Stomach (tissue), 9 donors: Measurements from ENCODE around the gene PLA2G3. TPM values are rescaled to one million over a fixed set of nuclear protein-coding genes. Genes with fewer than 3 reads are reported as not detected.

Experiments used
- DNase-seq, 2 donors: peaks; one replicate each; pipeline versions ENCODE4 v3.0.0 to v3.0.0-alpha.2; 2013 to 2019
- H3K27ac ChIP-seq, 5 donors: fragments of 200-600 bp in 4 of 5; sonication (generic) in 4 of 5; one replicate each; pipeline ENCODE4 v1.5.1; 2013 to 2019; ENCODE audit warnings: mild to moderate bottlenecking in 1 of 5, moderate library complexity in 1 of 5
- H3K27me3 ChIP-seq, 3 donors: fragments of 200-600 bp; sonication (generic); one replicate each; pipeline ENCODE4 v1.5.1; 2017 to 2019; ENCODE audit warnings: mixed run types in 1 of 3
- H3K36me3 ChIP-seq, 4 donors: fragments of 200-600 bp; sonication (generic); 1 replicate in 3 of 4; 2 replicates in 1 of 4; pipeline ENCODE4 v1.5.1; 2016 to 2019
- H3K4me1 ChIP-seq, 4 donors: fragments of 200-600 bp; sonication (generic); one replicate each; pipeline ENCODE4 v1.5.1; 2016 to 2019
- H3K4me3 ChIP-seq, 4 donors: fragments of 200-600 bp; sonication (generic) in 3 of 4; one replicate each; pipeline ENCODE4 v1.5.1; 2016 to 2019; ENCODE audit warnings: mild to moderate bottlenecking in 1 of 4
- H3K9me3 ChIP-seq, 4 donors: fragments of 200-600 bp; sonication (generic); one replicate each; pipeline ENCODE4 v1.5.1; 2016 to 2019
- EP300 ChIP-seq: sonication (generic); formaldehyde crosslinking; IDR thresholded peaks from one replicate; pipeline ENCODE4 v1.6.1; 2017; ENCODE audit warnings: antibody characterized with exemption
- POLR2A ChIP-seq, 4 donors: fragments of 450-650 bp; IDR thresholded peaks; one replicate each; pipeline ENCODE4 v1.6.1; 2016; ENCODE audit warnings: antibody characterized with exemption in 4 of 4, control low read depth in 2 of 4, mild to moderate bottlenecking in 1 of 4, moderate library complexity in 1 of 4
- POLR2AphosphoS5 ChIP-seq, 3 donors: sonication (generic); formaldehyde crosslinking; IDR thresholded peaks; one replicate each; pipeline ENCODE4 v1.6.1; 2016; ENCODE audit warnings: antibody characterized with exemption in 3 of 3
- WGBS, 5 donors: extraction: QIAGEN DNeasy Blood & Tissue Kit in 3 of 5; methylation state at CpG; one replicate each; pipeline versions ENCODE4 v1.1.5 to v1.1.7; 2013 to 2018; 5-methylcytosine and 5-hydroxymethylcytosine counted together
- intact Hi-C: fragments of 100-400 bp; cut with DNase I; formaldehyde crosslinking; loops from one replicate; pipeline ENCODE4 v1.15.1; 2023; ENCODE audit warnings: low total_unique reads
- polyA plus RNA-seq, 3 donors: library from polyadenylated mRNA; stranded (reverse); fragments of 200-250 nt; gene quantifications; one replicate each; pipeline ENCODE4 v1.2.3, GENCODE V29; 2013
- total RNA-seq, 5 donors: library from RNA; depleted of rRNA; stranded (reverse); fragments of >200 nt; gene quantifications; one replicate each; pipeline versions ENCODE4 v1.1.0 to v1.2.3, GENCODE V29; 2014 to 2016
- TF ChIP-seq, protein P1 (sequence below), 7 experiments: fragments of 450-650 bp in 4 of 7; fragments of 200-600 bp in 3 of 7; sonication (generic) in 3 of 7; IDR thresholded peaks; one replicate each; pipeline ENCODE4 v1.5.1; 2016 to 2019; ENCODE audit warnings: antibody characterized with exemption in 7 of 7, control low read depth in 2 of 7, mild to moderate bottlenecking in 1 of 7
- donor health status: healthy with polysubstance abuse.
- donor health status: Bipolar disorder and iron deficiency.
- donor health status: healthy.

PLA2G3 gene
- total and polyA plus RNA-seq, 8 donors: 0.75 to 2.5 TPM; not detected in 6

DNA sequence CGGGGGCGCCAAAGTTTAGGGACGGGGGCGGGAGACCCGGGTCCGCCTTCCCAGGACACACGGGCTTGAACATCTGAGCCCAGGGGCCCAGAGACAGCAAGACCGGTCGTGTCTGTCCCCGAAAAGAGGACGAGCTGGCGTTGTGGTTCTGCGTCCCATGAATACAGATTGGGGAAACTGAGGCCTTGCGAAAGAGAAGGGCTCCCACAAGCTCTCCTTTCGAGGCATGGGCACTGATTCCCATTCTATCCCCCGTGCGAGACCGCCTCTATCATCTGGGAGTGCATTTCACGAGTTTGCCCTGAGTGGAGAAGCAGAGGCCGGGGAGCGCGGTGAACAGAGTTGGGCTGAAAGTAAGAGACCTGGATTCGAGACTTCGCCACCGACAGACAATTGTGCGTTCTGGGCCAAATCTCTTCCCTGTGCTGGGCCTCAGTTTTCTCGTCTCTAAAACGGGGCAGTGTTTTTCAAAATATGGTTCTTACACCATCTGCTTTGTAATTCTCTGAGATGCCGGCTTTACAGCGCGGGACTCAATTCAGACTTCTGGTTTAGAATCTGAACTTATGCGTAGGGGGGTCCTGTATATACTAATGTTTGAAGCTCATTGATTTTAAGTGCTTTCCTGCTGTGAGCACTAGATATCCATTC is 20.1 kb upstream of the PLA2G3 start:
- intact Hi-C loops: no loop called here
- peak overlapping the region; percentile 89 to 97 (median 90) for H3K27ac ChIP-seq

DNA sequence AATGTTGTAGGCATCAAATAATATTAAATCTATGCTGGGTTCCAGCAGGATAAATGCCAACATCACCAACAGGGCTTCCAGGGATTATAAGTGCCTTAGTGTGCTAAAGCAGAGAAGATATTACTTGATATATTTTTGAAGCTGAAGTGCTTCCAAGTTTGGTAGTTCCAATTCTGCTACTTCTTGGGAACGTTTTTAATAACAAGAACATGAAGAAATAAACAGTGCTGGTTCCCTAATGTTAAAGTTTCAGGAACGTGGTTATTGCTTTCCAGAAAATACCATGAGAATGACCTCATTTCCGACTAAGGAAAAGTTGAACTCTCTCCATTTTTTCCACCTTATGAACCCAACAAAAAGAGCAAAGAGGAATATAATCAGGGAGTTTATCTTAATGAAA is 15.1 kb upstream of the PLA2G3 start:
- peaks cover 6 to 24% (median 16%) of the 10 kb centered on the region in 4 donors for H3K4me1 ChIP-seq
- no peaks in the 10 kb centered on the region for H3K9me3 ChIP-seq
- DNase-seq: peak in 1 of 2 donors; percentile 43
- intact Hi-C loops: no loop called here
- H3K36me3 ChIP-seq: no peaks in the 10 kb centered on the region
- H3K27ac ChIP-seq: peak overlapping the region in 4 of 5 donors; percentile 74 to 87 (median 80)
- no peak overlapping the region for H3K4me3 ChIP-seq
- peak in 1 of 3 donors; percentile 80 for TF ChIP-seq POLR2AphosphoS5 (IDR thresholded peaks at IDR 0.05)
- TF ChIP-seq, protein P1, sequence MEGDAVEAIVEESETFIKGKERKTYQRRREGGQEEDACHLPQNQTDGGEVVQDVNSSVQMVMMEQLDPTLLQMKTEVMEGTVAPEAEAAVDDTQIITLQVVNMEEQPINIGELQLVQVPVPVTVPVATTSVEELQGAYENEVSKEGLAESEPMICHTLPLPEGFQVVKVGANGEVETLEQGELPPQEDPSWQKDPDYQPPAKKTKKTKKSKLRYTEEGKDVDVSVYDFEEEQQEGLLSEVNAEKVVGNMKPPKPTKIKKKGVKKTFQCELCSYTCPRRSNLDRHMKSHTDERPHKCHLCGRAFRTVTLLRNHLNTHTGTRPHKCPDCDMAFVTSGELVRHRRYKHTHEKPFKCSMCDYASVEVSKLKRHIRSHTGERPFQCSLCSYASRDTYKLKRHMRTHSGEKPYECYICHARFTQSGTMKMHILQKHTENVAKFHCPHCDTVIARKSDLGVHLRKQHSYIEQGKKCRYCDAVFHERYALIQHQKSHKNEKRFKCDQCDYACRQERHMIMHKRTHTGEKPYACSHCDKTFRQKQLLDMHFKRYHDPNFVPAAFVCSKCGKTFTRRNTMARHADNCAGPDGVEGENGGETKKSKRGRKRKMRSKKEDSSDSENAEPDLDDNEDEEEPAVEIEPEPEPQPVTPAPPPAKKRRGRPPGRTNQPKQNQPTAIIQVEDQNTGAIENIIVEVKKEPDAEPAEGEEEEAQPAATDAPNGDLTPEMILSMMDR (IDR thresholded peaks at IDR 0.05): no peak
- no peak for TF ChIP-seq POLR2A (IDR thresholded peaks at IDR 0.05)
- no peak for TF ChIP-seq EP300
- no peaks in the 10 kb centered on the region for H3K27me3 ChIP-seq
- WGBS, 5 donors: 21 to 39% (median 32%) methylated on average over 3 of the region's 3 CpGs

More for the DNA sequence above, 20.1 kb upstream of the PLA2G3 start:
- TF ChIP-seq EP300 (no peak), POLR2AphosphoS5 (IDR thresholded peaks at IDR 0.05) (no peak), POLR2A (IDR thresholded peaks at IDR 0.05) (no peak)
- TF ChIP-seq, protein P1 (IDR thresholded peaks at IDR 0.05): no peak
- Histone ChIP-seq H3K4me1 (peaks cover 29 to 52% (median 43%) of the 10 kb centered on the region in 4 donors), H3K36me3 (peaks cover 0 to 22% (median 16%) of the 10 kb centered on the region in 4 donors), H3K27me3 (no peaks in the 10 kb centered on the region), H3K9me3 (no peaks in the 10 kb centered on the region), H3K4me3 (peak overlapping the region; percentile 69 to 82 (median 77))
- DNase-seq: no peak
- 1 to 6% (median 2%) methylated on average over 31 to 32 of the region's 32 CpGs for WGBS, 5 donors

DNA sequence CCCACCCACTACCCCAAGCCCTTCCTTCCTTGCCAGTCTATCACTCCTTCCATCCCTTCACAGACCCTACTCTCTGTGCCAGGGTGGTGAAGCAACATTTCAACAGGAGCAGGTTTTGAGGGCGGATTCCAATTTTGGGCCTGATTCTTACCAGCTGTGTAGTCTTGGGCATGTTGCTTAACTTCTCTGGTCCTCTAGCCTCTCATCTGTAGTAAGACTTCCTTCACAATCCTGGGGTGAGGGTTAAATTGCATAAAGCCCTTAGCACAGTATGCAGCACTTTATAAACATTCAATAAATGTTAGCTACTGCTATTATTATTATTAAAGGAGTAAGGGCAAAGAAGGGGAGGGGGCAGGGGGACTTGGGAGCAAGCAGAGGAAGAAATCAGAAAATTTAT is 14.7 kb upstream of the PLA2G3 start:
- peak overlapping the region in 4 of 5 donors; percentile 74 to 87 (median 80) for H3K27ac ChIP-seq
- no peaks in the 10 kb centered on the region for H3K27me3 ChIP-seq
- intact Hi-C loops: no loop called here
- H3K36me3 ChIP-seq: no peaks in the 10 kb centered on the region
- peaks cover 6 to 24% (median 16%) of the 10 kb centered on the region in 4 donors for H3K4me1 ChIP-seq
- DNase-seq: no peak
- 84 to 94% (median 88%) methylated on average over 1 of the region's 1 CpG for WGBS, 5 donors
- no peak overlapping the region for H3K4me3 ChIP-seq
- no peaks in the 10 kb centered on the region for H3K9me3 ChIP-seq
- TF ChIP-seq EP300: no peak
- TF ChIP-seq, protein P1 (IDR thresholded peaks at IDR 0.05): no peak
- TF ChIP-seq POLR2AphosphoS5 (IDR thresholded peaks at IDR 0.05): no peak
- TF ChIP-seq POLR2A (IDR thresholded peaks at IDR 0.05): no peak

DNA sequence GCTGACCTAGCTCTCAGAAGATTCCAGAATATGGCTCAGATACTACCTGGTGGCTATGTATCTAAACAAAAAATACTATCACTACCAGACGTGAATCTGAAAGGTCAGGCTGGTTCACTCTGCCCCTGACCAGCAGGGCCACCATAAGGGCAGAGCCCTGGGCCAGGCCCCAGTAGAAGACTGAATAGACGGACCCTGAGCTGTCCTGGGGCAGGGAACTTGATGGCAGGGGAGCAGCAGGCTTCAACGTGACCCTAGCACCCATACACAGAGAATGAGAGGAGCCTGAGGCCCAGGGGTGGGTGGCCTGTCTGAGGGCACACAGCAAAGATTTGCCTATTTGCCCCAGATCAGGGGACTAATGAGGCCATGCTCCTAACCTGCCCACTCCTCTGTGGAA is 13.0 kb upstream of the PLA2G3 start:
- Histone ChIP-seq H3K4me1 (peaks cover 16 to 30% (median 25%) of the 10 kb centered on the region in 4 donors), H3K27ac (peak overlapping the region in 2 of 5 donors; percentile 34 to 87), H3K27me3 (no peaks in the 10 kb centered on the region), H3K9me3 (no peaks in the 10 kb centered on the region), H3K36me3 (no peaks in the 10 kb centered on the region), H3K4me3 (no peak overlapping the region)
- WGBS, 5 donors: 57 to 78% (median 73%) methylated on average over 3 of the region's 3 CpGs
- TF ChIP-seq POLR2A (IDR thresholded peaks at IDR 0.05): no peak
- no peak for TF ChIP-seq EP300
- TF ChIP-seq, protein P1 (IDR thresholded peaks at IDR 0.05): no peak
- TF ChIP-seq POLR2AphosphoS5 (IDR thresholded peaks at IDR 0.05): no peak
- intact Hi-C loops: no loop called here
- no peak for DNase-seq
